NCI-H2107 (cell line): Measurements from ENCODE around the gene ARPC2.
"Not testable (repeated sequence)": the region's sequence is repeated elsewhere in the genome, so short reads cannot be mapped to it uniquely, and the experiment has no call there.

Experiments used
- DNase-seq: peaks from one replicate; lab custom pipeline; 2025; lab: John Stamatoyannopoulos, UW

ARPC2 gene

DNA sequence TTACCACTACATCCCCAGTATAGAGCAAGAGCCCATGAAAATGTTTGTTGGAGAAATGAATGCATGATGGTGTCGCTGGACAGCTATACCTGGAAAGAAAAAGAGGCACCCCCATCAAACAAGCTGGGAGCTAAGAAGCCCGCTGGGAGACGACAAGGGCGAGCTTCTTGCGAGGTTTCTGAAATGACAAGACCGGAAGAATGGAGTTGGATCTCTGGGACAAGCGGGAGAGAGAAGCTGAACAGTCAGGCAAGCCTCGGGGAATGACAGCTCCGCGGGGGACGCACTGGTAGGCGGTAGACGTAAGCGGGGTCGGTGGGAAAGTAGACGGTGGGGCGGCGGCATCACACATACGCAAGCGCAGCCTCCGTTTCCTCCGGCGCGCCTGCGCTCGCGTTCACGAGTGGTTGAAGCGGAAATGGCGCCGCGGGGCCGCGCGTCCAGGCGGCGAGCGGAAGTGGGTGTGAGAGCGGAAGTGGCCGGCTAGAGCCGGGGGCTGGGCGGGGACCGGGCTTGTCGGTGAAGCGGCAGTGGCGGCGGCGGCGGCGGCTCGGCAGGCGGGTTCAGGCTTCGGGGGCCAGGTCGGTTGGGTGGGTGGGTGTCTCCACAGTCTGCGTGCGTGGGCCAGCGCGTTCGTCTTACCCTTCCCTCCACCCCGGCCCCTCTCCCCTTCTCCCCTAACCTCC, at the start of gene ARPC2:
TSS of gene ARPC2 (plus strand) at position 516 of the 686 bp plus-strand sequence. CDS start 282 bp downstream, outside the sequence.
- peak; percentile 80 for DNase-seq

DNA sequence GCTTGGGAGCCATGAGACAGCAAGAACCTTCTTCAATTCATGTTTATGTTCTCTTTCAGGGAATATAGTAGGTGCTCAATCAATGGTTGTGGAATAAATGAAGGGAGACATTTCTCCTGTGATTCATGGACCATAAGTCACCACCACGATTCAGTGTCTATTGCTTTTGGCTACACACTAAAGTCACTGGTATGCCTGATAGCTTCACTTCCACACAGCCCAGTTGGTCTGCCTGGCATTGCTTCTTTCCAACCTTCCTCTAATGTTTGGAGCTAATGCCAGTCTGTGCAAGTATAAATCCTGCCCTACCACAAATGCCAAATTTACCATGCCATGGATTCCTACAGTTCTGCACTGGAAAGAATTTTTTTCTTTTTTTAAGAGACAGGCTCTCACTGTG, 49.0 kb upstream of the ARPC2 start:
- DNase-seq, result no peak

DNA sequence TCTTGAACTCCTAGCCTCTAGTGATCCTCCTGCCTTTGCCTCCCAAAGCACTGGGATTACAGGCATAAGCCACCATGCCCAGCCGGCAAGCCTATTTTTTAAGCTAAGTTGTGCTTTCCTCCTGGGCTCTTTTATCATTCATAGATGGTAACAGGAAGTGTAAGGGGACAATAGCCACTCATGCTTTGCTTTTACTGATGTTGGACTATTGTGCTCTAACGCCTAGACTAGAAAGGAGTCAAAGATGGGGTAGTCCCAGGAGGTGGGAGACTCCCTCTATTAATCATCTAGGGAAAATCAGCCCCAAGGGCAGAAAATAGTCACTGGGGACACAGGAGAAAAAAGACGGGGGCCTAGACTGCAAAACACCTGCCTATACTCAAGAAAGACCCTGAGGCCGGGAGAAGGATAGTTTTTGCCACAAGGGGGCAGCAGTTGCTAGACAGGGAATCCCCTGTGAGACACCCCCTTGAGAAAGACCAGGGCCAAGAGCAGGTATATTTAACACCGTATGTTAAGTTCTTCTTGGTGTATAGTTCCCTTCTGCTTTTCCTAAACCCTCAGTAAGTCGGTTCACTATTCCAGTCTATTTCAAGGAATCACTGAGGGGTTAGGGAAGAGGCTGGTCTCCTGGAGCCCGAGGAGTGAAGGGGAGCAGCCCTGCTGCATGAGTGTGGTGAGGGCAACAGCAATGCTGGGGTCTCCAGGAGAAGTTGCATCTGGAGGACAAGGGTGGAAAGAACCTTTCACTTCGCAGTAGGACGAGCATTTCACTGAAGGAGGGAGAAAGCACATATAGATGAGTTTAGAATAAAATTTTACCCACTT, 48.1 kb upstream of the ARPC2 start:
- DNase-seq, result no peak

DNA sequence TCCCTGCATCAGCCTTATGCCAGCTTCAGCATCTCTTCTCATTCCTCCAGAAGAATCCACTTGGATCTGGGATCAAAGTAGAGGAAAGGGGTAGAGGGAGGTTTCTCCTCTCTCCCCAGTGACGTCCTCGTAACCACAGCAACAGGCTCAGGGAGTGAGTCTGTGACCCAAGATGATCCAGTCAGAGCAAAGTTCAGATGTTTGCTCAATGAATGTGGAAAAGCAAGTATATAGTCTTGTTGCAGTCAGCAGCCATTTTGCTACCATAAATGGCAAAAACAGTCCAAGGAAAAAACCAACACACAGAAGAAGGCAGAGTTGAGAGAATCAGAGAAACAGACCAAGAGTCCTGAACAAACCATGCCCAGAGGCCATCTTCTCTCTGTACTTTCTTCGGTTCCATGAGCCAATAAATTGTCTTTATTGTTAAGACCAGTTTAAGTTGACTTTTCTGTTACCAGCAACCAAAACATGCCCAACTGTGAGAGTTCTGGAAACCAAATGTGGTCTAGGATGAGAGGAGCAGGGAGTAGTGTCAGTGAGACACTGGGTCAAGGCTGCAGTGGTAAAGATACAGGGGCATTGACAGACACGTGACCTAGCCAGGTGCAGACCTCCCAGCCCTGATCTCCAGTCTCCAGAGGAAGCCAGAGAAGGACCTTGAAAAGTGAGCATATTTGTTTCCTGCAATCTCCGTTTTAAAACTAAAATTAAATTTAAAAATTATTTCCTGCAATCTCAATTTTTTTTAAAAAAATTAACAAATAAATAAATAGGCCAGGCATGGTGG, 47.0 kb upstream of the ARPC2 start:
- DNase-seq, result no peak

DNA sequence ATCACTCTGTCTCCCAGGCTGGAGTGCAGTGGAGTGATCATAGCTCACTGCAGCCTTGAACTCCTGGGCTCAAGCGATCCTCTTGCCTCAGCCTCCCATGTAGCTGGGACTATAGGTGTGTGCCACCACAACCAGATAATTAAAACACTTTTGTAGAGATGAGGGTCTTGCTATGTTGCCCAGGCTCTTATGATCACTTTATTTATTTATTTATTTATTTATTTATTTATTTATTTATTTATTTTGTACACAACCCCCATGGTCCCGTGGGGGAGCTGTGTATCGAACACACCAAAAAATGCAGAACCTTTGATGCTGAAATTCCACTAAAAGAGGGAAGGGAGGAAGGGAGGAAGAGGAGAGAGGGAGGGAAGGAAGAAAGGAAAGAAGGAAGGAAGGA, 45.2 kb upstream of the ARPC2 start:
- DNase-seq, result not testable (repeated sequence)

DNA sequence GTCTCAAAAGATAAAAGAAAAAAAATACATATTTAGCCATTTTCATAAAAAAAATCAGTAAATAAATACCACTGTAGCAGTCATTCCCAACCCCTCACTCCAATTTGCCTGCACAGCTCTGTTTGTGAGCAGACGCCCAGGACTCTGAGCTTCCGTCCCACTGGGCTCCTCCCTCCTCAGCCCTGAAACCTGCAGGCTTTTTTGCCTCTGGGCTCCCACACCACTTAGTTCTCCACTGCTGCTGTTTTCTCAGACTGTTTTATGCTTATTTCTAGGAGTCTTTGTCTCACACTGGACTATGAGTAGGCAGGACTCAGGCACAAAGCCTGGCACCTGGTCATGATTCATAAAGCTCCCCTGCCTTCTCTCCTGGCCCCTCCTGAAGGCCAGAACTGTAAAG, 44.1 kb upstream of the ARPC2 start:
- no peak for DNase-seq

DNA sequence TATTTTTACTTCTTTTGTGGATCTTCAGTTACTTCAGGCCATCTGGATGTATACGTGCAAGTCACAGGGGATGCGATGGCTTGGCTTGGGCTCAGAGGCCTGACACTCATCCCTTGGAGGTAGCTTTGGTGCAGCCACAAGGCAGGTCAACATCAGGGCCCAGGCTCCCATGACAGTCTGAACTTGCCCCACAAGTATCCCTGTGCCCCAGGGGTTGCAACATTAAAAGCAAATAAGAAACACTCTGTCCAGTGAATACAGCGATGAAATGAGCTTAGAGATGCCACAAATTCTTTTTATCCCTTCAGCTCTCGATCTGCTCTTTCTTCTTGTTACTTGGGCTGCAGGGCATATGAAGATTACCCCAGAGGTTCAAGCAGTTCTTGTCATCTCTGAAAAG, 37.2 kb upstream of the ARPC2 start:
- DNase-seq, result no peak

DNA sequence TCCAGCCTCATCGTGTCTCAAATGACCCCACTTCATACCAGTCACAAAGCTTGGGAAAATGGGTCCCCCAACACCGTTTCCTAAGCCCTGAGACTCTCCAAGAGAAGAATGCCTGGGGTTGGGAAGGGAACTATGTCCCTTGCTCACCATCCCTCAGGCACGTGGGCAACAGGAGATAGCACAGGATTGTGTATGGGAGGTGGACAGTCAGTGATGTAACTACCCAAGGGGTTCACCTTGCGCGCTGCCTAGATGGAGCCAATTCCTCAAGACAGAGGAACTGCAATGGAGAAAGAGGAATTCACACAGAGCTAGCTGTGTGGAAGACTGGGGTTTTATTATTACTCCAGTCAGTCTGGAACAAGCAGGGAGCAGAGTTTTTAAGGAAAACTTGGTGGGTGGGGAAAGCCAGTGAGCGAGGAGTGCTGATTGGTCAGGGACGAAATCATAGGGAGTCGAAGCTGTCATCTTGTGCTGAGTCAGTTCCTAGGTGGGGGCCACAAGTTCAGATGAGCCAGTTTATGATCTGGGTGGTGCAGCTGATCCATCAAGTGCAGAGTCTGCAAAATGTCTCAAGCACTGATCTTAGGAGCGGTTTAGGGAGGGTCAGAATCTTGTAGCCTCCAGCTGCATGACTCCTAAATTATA, 36.4 kb upstream of the ARPC2 start:
- no peak for DNase-seq

DNA sequence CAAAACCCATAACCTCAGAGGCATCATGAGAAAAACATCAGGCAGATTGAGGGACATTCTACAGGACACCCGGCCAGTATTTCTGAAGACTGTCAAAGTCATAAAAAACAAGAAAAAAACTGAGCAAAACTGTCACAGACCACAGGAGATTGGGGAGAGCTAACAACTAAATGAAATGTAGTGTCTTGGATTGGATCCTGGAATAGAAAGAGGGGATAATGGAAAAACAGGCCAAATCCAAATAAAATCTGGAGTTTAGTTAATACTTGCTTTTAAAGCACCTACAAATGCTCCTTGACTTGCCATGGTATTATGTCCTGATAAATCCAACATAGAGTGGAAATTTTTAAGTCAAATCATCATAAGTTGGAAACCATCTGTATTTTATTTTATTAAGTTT, 32.7 kb upstream of the ARPC2 start:
- DNase-seq, result no peak

DNA sequence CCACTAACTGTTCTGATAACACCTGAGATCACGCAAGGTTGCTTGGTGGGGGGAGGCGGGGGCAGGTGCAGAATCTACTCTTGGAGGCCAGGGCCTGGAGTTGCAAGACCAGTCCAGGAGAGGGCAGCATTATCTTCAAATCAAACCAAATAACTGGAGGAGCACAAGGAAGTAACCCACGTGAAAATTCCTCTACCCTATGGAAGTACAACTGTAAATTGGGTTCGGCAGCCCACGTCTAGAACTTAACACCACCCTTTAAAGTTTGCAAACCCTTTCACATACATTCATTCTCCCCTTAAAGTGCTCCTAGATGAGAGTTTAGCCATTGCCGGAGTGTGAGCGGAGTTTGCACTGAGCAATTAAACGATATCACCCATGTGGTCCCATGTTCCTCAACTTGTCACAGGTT, 30.6 kb upstream of the ARPC2 start:
- DNase-seq, result peak; percentile 2

DNA sequence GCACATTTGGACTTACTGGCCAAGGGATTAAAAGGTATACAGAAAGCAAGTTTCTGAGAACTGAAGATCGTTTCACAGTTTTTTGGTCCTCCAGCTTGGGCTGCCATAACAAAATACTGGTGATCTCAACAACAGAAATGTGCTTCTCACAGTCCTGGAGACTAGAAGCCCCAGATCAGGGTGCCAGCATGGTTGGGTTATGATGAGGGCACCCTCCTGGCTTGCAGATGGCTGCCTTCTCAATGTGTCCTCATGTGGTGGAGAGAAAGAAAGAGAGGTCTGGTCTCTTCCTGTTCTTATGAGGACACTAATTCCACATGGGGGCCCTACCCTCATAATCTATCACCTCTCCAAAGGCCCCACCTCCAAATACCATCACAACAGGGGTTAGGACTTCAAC, 30.1 kb upstream of the ARPC2 start:
- DNase-seq, result no peak

DNA sequence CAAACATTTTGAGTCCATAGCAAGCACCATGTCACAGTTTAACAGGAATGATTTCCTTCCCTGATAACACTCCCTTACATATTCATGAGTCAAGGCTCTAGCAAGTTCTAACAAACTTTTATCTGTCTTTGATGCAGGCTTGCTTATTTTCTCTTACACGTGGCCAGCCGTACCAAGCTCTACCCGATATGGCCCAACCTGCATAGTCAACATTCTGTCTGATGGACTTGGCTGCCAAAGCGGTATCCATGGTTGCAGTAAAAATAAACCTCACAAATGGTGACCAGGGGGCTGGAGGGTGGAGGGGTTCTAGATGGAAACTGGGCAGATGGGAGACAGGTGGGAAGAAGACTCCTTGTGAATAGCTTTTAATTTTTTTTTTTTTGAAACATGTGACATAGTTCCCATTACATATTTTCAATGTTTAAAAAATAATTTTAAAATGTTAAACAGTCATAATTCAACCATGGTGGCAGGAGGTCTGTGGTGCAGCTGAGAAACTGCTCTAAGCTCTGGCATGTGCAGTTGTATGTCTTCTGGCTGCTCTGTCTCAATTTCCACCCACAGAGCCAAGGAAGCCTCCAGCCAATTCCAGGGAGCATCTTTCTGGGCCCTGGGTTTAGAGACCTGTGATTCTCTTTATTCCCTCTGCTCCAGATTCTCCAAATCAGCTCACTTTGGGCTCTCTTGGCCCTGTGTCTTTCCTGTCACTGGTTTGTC, 29.5 kb upstream of the ARPC2 start:
- DNase-seq, result no peak

DNA sequence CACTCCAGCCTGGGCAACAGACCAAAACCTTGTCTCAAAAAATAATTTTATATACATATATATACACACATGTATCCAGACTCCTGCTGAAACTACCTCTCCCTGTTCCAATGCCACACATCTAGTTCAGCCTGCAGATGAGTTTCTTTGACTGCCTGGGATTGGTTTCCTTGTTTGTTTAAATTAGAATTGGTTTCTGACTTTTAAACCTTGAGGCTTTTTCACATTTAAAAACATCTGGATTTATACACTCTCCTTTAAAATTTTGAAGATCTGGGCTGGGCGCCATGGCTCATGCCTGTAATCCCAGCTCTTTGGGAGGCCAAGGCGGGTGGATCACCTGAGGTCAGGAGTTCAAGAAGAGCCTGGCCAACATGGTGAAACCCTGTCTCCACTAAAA, 28.5 kb upstream of the ARPC2 start:
- DNase-seq, result no peak

DNA sequence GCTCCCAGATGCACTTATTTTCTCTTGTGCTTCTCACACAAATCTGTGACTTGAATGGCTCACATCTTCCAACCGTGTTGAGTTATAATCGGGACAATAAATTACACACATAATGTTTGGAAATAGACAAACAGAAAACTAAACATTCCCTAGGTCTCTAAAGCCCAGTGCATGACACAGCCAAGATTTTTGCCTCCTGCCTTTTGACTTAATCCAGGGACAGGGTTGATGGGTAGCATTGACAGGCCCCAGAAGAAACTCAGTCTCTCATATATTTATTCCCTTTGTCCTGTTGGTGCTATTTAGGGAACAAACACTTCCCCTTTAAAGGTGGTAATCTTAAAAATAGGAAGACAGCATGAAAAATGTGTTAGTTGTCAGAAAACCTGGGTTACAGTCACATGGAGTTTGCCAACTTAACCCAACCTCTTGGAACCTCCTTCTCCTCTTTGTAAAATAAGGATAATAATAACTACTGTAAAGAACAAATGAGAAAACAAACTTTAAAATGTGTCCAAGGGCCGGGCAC, 24.0 kb upstream of the ARPC2 start:
- no peak for DNase-seq

DNA sequence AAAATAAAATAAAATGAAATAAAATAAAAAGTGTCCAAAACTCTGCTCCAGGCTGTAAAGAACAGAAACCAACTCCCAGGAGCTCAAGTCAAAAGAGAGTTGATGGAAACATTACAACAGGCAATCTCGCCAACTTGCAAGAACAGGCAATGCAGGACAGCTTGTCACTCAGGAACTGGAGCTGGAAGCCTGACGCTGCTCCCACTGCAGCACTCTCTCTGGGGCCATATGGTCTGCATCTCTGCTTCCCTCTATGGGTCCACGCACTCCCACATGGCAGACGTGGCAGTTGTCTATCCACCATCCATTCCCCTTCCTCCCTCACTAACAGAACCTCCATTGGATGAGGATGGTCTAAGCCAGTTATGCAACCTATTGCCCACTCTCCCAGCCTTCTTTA, 23.3 kb upstream of the ARPC2 start:
- no peak for DNase-seq

DNA sequence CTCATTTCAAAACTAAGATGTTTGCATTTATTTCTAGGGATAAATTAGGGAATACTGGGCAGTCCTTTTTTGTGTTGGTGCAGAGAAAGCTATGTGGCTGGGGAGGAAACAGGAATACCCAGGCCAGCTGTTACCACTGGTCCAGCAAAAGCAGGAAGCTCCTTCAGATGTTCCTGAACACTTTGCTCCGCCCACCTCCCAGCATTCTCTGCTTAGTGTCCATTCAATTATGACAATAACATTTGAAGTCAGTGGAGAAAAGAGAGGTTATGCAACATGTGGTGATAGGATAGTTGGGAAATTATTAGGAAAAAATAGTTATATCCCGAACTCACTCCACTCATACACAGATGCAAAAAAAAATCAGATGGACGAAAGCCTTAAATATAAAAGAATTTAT, 22.1 kb upstream of the ARPC2 start:
- DNase-seq, result no peak

DNA sequence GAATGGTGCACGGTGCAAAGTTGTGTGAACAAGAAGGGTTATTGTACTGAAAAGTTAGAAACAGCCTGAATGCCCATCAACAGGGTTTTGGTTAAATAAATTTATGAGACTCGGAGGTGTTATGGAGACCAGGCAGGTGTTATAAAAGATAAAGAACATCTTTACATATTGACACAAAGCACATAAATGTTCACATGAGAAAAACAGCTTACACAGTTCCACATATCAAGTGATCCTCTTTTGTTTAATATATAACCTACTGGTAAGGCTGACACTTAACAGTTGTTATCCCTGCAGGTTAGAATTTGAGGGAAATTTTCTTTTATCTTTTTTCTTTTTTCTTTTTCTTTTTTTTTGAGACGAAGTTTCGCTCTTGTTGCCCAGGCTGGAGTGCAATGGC, 20.0 kb upstream of the ARPC2 start:
- no peak for DNase-seq

DNA sequence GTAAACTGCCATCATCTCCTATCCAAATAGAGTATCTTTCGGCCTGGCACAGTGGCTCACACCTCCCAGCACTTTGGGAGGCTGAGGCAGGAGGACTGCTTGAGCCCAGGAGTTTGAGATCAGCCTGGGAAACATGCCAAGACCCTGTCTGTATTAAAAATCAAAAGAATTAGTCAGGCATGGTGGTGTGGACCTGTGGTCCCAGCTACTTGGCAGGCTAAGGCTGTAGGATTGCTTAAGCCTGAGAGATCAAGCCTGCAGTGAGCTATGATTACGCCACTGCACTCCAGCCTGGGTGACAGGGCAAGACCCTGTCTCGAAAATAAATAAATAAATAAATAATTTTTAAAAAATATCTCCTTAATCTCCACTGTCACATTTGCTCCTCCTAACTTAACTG, 14.7 kb upstream of the ARPC2 start:
- no peak for DNase-seq

DNA sequence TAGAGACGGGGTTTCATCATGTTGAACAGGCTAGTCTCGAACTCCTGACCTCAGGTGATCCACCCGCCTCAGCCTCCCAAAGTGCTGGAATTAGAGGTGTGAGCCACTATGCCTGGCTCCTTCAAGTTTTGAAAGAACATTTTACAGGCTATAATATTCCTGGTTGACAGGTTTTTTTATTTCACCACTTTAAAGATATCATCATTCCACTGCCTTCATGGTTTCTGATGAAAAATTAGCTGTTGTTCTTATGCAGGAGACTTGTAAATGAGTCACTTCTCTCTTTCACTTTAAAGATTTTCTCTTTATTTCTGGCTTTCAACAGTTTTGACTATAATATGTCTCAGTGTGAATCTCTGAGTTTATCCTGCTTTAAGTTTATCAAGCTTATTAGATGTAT, 7.9 kb upstream of the ARPC2 start:
- DNase-seq, result no peak

DNA sequence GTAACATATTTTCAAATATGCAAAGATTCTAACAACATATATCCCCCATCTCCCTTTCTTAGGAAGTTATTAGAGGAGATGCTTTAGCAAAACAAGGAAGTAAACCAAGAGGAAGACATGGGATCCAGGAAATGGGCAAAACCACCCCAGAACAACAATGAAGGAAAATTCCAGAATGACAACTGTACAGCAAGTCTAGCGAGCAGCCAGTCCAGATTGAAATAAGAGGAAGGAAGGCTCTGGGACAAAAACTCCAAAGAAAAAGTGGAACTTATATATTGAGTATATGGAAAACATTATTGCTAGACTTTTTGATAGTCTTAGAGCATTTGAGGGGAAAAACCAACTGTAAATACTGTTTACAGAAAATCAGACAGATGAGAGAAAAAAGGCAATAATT, 2.9 kb upstream of the ARPC2 start:
- DNase-seq, result no peak

DNA sequence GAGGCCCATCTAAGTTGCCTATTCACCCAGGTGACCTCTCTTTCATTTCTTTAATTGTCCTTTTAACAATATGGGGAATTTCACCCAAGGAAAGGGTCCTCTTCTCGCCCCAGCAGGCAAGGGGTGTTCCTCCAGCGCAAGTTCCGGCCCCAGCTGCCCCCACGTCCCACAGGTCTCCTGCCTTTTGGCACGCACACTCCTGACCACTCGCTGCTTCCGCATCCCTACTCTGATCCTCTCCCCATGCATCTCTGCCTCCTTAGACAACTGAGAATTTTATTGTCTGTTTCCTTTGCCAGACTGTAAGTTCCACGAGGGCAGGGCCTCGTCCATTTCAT, 684 bp upstream of the ARPC2 start:
- no peak for DNase-seq
